ENCODE measurements around the gene YAP1. TPM values are rescaled to one million over a fixed set of nuclear protein-coding genes. Genes with fewer than 3 reads are reported as not detected.

The YAP1 gene
- total and polyA plus RNA-seq, 4 donors = 3.7 to 65.6 (median 18.3) TPM

GRCh38 chr11:102135256-102135655, 25.0 kb downstream of the YAP1 start:
- H3K4me1 ChIP-seq (ENCODE audit: control insufficient read depth in 4 of 4, insufficient read depth in 4 of 4, low read length in 3 of 4) = peaks cover 0 to 7% (median under 1%) of the 10 kb centered on the region in 4 donors
- H3K9me3 ChIP-seq (ENCODE audit: control insufficient read depth in 4 of 4, low read length in 3 of 4) = no peaks in the 10 kb centered on the region
- no peak for DNase-seq (ENCODE audit: low spot score)
- TF ChIP-seq NR2F2 (IDR thresholded peaks at IDR 0.05) = no peak
- TF ChIP-seq ATF3 (IDR thresholded peaks at IDR 0.05) = no peak
- TF ChIP-seq FOXA1 (IDR thresholded peaks at IDR 0.05) = no peak
- TF ChIP-seq YY1 (IDR thresholded peaks at IDR 0.05) = no peak
- no peak for TF ChIP-seq CTCF (IDR thresholded peaks at IDR 0.05; ENCODE audit: low read depth, low read length, missing input control)
- TF ChIP-seq RXRA (IDR thresholded peaks at IDR 0.05) = no peak
- no peak for TF ChIP-seq MAX (IDR thresholded peaks at IDR 0.05)
- no peak for TF ChIP-seq TAF1 (conservative IDR thresholded peaks at IDR 0.05)
- H3K27ac ChIP-seq (ENCODE audit: low read depth in 1 of 2, low read length in 2 of 2) = no peak overlapping the region
- no peak overlapping the region for H3K4me3 ChIP-seq (ENCODE audit: low read depth in 1 of 3, low read length in 3 of 3)
- H3K36me3 ChIP-seq (ENCODE audit: control insufficient read depth in 4 of 4, insufficient read depth in 3 of 4, low read depth in 1 of 4, low read length in 3 of 4) = no peaks in the 10 kb centered on the region
- no peaks in the 10 kb centered on the region for H3K27me3 ChIP-seq (ENCODE audit: control insufficient read depth in 4 of 4, insufficient read depth in 4 of 4, low read length in 3 of 4)
- no peak overlapping the region for H3K9ac ChIP-seq (ENCODE audit: low read depth in 1 of 2, low read length in 2 of 2)
- WGBS = 96% methylated on average over 2 of the region's 2 CpGs

DNA sequence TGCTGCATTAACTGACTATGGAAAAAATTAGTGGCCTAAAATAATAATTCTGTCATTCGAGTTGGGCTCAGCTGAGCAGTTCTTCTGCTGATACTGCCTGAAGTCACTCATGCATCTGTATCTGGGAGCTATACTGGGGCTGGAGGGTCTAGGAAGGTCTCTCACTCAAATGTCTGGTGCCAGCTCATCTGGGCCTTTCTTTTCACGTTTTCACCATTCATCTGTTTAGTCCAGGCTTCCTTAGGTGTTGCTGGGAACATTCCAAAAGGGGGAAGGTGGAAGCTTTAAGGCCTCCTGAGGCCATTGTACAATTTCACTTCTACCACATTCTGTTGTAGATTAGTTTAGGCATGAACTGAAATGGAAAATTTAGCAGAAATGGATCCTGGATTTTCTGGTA, 28.0 kb downstream of the YAP1 start:
- Histone ChIP-seq H3K27ac (ENCODE audit: low read depth in 1 of 2, low read length in 2 of 2) (no peak overlapping the region), H3K27me3 (ENCODE audit: control insufficient read depth in 4 of 4, insufficient read depth in 4 of 4, low read length in 3 of 4) (no peaks in the 10 kb centered on the region), H3K36me3 (ENCODE audit: control insufficient read depth in 4 of 4, insufficient read depth in 3 of 4, low read depth in 1 of 4, low read length in 3 of 4) (no peaks in the 10 kb centered on the region), H3K4me1 (ENCODE audit: control insufficient read depth in 4 of 4, insufficient read depth in 4 of 4, low read length in 3 of 4) (peaks cover 0 to 7% (median 2%) of the 10 kb centered on the region in 4 donors), H3K4me3 (ENCODE audit: low read depth in 1 of 3, low read length in 3 of 3) (no peak overlapping the region), H3K9ac (ENCODE audit: low read depth in 1 of 2, low read length in 2 of 2) (no peak overlapping the region), H3K9me3 (ENCODE audit: control insufficient read depth in 4 of 4, low read length in 3 of 4) (no peaks in the 10 kb centered on the region)
- 89% methylated on average over 2 of the region's 2 CpGs for WGBS
- DNase-seq (ENCODE audit: low spot score) = no peak
- TF ChIP-seq NR2F2 (IDR thresholded peaks at IDR 0.05) (no peak), RAD21 (IDR thresholded peaks at IDR 0.05) (no peak), CTCF (IDR thresholded peaks at IDR 0.05; ENCODE audit: low read depth, low read length, missing input control) (no peak), YY1 (IDR thresholded peaks at IDR 0.05) (no peak), HNF4G (IDR thresholded peaks at IDR 0.05) (no peak), EGR1 (IDR thresholded peaks at IDR 0.05; ENCODE audit: low read depth in 2 of 2) (no peak), GABPA (IDR thresholded peaks at IDR 0.05 in 1 of 2, conservative IDR thresholded peaks at IDR 0.05 in 1 of 2) (no peak), SP1 (IDR thresholded peaks at IDR 0.05) (no peak), JUND (IDR thresholded peaks at IDR 0.05) (no peak), FOXA2 (IDR thresholded peaks at IDR 0.05) (no peak), TAF1 (conservative IDR thresholded peaks at IDR 0.05) (no peak), FOXA1 (IDR thresholded peaks at IDR 0.05) (no peak), HNF4A (conservative IDR thresholded peaks at IDR 0.05) (no peak), MAX (IDR thresholded peaks at IDR 0.05) (no peak), RXRA (IDR thresholded peaks at IDR 0.05) (no peak), REST (IDR thresholded peaks at IDR 0.05) (no peak), ATF3 (IDR thresholded peaks at IDR 0.05) (no peak)
- TF ChIP-seq, protein P1, sequence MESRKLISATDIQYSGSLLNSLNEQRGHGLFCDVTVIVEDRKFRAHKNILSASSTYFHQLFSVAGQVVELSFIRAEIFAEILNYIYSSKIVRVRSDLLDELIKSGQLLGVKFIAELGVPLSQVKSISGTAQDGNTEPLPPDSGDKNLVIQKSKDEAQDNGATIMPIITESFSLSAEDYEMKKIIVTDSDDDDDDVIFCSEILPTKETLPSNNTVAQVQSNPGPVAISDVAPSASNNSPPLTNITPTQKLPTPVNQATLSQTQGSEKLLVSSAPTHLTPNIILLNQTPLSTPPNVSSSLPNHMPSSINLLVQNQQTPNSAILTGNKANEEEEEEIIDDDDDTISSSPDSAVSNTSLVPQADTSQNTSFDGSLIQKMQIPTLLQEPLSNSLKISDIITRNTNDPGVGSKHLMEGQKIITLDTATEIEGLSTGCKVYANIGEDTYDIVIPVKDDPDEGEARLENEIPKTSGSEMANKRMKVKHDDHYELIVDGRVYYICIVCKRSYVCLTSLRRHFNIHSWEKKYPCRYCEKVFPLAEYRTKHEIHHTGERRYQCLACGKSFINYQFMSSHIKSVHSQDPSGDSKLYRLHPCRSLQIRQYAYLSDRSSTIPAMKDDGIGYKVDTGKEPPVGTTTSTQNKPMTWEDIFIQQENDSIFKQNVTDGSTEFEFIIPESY (IDR thresholded peaks at IDR 0.05) = no peak

Data from liver (tissue), 9 donors.